Activated T-helper 1 cell treated with anti-CD3 and anti-CD28 coated beads, Interleukin-12 subunit alpha, Interleukin-12 subunit beta, Interleukin-2, Interleukin-4 antibody, amounts not matched to agents 30 ng/mL and 10 ng/mL and 1 ng/mL, durations not matched to agents 14 hours and 24 hours and 36 hours (primary cell): ENCODE measurements around the gene CLIC3. TPM values are rescaled to one million over a fixed set of nuclear protein-coding genes. Genes with fewer than 3 reads are reported as not detected.

ENCODE experiments used
- DNase-seq: peaks from one replicate; pipeline ENCODE4 v3.0.0; 2021; ENCODE audit warnings: low spot score
- H3K27ac Mint-ChIP-seq: one replicate; pipeline ENCODE4 v1.8.0; 2021; ENCODE audit warnings: mild to moderate bottlenecking, mixed read lengths
- H3K27me3 Mint-ChIP-seq: one replicate; pipeline ENCODE4 v1.8.0; 2022; ENCODE audit warnings: mild to moderate bottlenecking, moderate library complexity, mixed read lengths; ENCODE audit not compliant: insufficient read depth
- H3K36me3 Mint-ChIP-seq: one replicate; pipeline ENCODE4 v1.8.0; 2021; ENCODE audit warnings: low read depth, mixed read lengths
- H3K4me1 Mint-ChIP-seq: one replicate; pipeline ENCODE4 v1.8.0; 2021; ENCODE audit warnings: low read depth, mixed read lengths
- H3K4me3 Mint-ChIP-seq: one replicate; pipeline ENCODE4 v1.8.0; 2021; ENCODE audit warnings: mild to moderate bottlenecking, moderate library complexity, mixed read lengths
- H3K9me3 Mint-ChIP-seq: one replicate; pipeline ENCODE4 v1.8.0; 2021; ENCODE audit warnings: mixed read lengths
- intact Hi-C: fragments of 100-400 bp; cut with micrococcal nuclease; formaldehyde crosslinking; loops from one replicate; pipeline ENCODE4 v1.15.1; 2024
- total RNA-seq: library from RNA; stranded (reverse); gene quantifications from 2 replicates; pipeline ENCODE4 v1.2.3, GENCODE V29; 2022

The CLIC3 gene
- total RNA-seq, 1 donor from 2014 or later, result not detected

GRCh38 chr9:136978073-136978864, 18.1 kb downstream of the CLIC3 start:
- peak; percentile 69 for DNase-seq
- Mint-ChIP-seq H3K4me1 (peaks cover 6% of the 10 kb centered on the region), H3K4me3 (no peak overlapping the region), H3K36me3 (no peaks in the 10 kb centered on the region), H3K27me3 (peaks cover 9% of the 10 kb centered on the region), H3K9me3 (no peaks in the 10 kb centered on the region), H3K27ac (no peak overlapping the region)
- intact Hi-C loops, result loop anchor here (1.0 to 2.0 kb wide), 5 partner anchors 14 to 173 kb away; partner anchors contain the start of genes FBXW5 and PAXX

DNA sequence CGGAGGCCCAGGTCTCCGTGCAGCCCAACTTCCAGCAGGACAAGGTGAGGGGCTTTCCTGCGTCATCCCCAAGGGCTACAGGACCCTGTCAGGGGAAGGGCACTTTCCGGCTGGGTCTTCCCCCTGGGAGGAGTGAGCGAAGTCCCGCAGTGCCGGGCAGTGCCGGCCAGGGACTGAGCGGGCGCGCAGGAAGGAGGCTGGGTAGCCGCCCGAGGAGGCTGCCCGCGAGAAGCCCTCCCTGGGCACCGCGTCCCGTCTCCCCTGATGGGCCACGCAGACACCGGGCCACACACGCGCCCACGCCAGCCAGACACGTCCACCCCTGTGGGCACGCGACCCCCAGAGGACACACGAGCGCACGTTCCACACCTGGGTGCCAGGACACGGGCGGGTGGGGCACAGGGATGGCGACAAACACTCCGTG, 18.7 kb downstream of the CLIC3 start:
- intact Hi-C loops, result loop anchor here (1.0 to 2.0 kb wide), 5 partner anchors 15 to 173 kb away; partner anchors contain the start of genes FBXW5 and PAXX
- Mint-ChIP-seq H3K4me3 (no peak overlapping the region), H3K27me3 (peaks cover 9% of the 10 kb centered on the region), H3K9me3 (no peaks in the 10 kb centered on the region), H3K36me3 (no peaks in the 10 kb centered on the region), H3K4me1 (peaks cover 6% of the 10 kb centered on the region), H3K27ac (no peak overlapping the region)
- DNase-seq, result no peak

DNA sequence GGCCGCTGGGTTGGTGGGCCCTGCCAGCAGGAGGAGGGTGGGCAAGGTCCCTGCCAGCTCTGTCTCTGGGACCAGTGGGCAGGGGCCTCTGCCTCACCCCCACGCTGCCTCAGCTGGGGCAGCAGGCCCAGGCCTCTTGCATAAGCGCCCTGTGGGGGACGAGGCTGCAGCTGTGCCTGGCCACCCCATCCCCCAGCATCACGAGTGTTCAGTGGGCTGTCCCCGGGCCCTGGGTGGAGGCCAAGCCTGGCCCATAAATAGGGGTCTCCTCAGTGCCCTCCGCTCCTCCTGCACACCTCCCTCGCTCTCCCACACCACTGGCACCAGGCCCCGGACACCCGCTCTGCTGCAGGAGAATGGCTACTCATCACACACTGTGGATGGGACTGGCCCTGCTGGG, 19.1 kb downstream of the CLIC3 start, which contains the start of gene PTGDS:
Gene PTGDS (plus strand): TSS at position 282 of the 400 bp plus-strand sequence. CDS start 75 bp downstream, at position 357.
- no peak within 1 kb of the TSS for H3K27ac Mint-ChIP-seq
- peaks cover 6% of the 10 kb centered on the region for H3K4me1 Mint-ChIP-seq
- no peak for DNase-seq
- no peak within 1 kb of the TSS for H3K4me3 Mint-ChIP-seq
- intact Hi-C loops, result no loop called here
- peaks cover 9% of the 10 kb centered on the region for H3K27me3 Mint-ChIP-seq
- H3K36me3 Mint-ChIP-seq, result no peaks in the 10 kb centered on the region
- H3K9me3 Mint-ChIP-seq, result no peaks in the 10 kb centered on the region

DNA sequence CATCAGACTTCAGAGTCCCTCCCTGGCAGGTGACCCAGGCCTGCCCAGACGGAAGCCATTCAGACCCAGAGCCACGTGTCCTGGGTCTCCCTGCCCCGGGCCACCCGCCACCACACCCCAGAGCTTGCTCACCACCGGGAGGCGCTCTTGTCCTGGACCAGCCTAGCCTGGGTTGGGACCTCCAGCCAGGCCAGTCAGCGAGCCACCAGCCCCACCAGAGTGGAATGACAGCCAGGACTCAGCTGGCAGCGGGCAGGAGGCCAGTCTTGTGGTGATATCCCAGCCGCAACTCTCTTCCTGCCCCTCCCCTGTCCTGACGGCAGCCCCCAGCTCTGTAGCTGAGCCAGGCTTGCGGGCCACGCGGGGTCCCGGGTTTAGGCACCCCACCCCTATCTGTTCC, 20.7 kb downstream of the CLIC3 start:
- no peak overlapping the region for H3K4me3 Mint-ChIP-seq

GRCh38 chr9:136974817-136975535, 21.4 kb downstream of the CLIC3 start:
- no peak for DNase-seq
- Mint-ChIP-seq H3K4me1 (peaks cover 6% of the 10 kb centered on the region), H3K9me3 (no peaks in the 10 kb centered on the region), H3K27me3 (peaks cover 9% of the 10 kb centered on the region), H3K36me3 (no peaks in the 10 kb centered on the region), H3K27ac (no peak overlapping the region), H3K4me3 (no peak overlapping the region)
- intact Hi-C loops, result no loop called here

More for the DNA sequence above, 20.7 kb downstream of the CLIC3 start:
- H3K4me1 Mint-ChIP-seq, result peaks cover 6% of the 10 kb centered on the region
- DNase-seq, result no peak
- H3K36me3 Mint-ChIP-seq, result no peaks in the 10 kb centered on the region
- intact Hi-C loops, result no loop called here
- no peak overlapping the region for H3K27ac Mint-ChIP-seq
- peaks cover 9% of the 10 kb centered on the region for H3K27me3 Mint-ChIP-seq
- H3K9me3 Mint-ChIP-seq, result no peaks in the 10 kb centered on the region

GRCh38 chr9:136973618-136974617, 22.4 kb downstream of the CLIC3 start:
- Mint-ChIP-seq H3K27me3 (peaks cover 9% of the 10 kb centered on the region), H3K4me3 (no peak overlapping the region), H3K27ac (no peak overlapping the region), H3K9me3 (no peaks in the 10 kb centered on the region), H3K36me3 (no peaks in the 10 kb centered on the region), H3K4me1 (peaks cover 6% of the 10 kb centered on the region)
- no peak for DNase-seq
- intact Hi-C loops, result no loop called here

GRCh38 chr9:136972743-136973142, 23.6 kb downstream of the CLIC3 start:
- intact Hi-C loops, result no loop called here
- H3K4me1 Mint-ChIP-seq, result peaks cover 6% of the 10 kb centered on the region
- no peak overlapping the region for H3K27ac Mint-ChIP-seq
- no peaks in the 10 kb centered on the region for H3K9me3 Mint-ChIP-seq
- no peak overlapping the region for H3K4me3 Mint-ChIP-seq
- H3K27me3 Mint-ChIP-seq, result peaks cover 9% of the 10 kb centered on the region
- no peaks in the 10 kb centered on the region for H3K36me3 Mint-ChIP-seq
- DNase-seq, result no peak

DNA sequence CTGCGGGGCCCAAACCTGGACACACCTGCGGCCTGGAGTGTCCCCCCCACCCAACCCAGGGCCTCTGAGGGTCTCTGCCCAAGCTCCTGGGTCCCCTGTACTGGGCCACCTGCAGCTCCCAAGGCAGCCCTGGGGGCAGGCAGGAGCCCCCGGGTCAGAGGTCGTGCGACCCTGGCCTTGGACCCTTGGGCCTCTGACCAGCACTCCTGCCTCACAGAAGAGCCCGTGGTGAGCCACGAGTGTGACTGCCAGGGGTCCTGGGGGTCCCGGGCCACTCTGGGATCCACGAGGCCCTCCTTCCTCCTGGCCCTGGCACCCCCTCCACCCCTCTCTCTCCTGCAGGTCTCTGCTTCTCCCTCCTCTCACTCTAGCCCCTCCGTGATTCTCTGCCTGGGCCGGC, 24.0 kb downstream of the CLIC3 start:
- no peaks in the 10 kb centered on the region for H3K36me3 Mint-ChIP-seq
- peaks cover 6% of the 10 kb centered on the region for H3K4me1 Mint-ChIP-seq
- DNase-seq, result no peak
- peaks cover 10% of the 10 kb centered on the region for H3K27me3 Mint-ChIP-seq
- H3K27ac Mint-ChIP-seq, result no peak overlapping the region
- H3K4me3 Mint-ChIP-seq, result no peak overlapping the region
- no peaks in the 10 kb centered on the region for H3K9me3 Mint-ChIP-seq
- intact Hi-C loops, result no loop called here

DNA sequence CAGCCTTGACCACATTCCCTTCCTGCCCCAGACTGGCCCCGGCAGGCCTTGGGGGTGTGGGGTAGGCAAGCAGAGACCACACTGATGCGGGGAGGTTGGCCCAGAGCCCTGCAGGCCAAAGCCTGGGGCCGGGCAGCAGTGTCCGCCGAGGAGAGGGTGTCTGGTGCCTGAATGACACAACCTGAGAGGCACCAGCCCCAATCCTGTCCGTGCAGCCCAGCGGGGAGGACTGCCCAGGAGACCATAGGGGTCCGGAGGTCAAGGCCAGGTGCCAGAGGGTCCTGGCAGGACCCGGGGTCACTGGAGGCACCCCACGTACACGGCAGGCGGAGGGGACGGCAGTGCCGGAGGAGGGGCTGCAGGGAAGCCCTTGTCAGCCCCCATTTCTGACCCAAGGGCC, 24.6 kb downstream of the CLIC3 start:
- no peak overlapping the region for H3K27ac Mint-ChIP-seq
- peaks cover 15% of the 10 kb centered on the region for H3K27me3 Mint-ChIP-seq
- no peak overlapping the region for H3K4me3 Mint-ChIP-seq
- H3K4me1 Mint-ChIP-seq, result peaks cover 6% of the 10 kb centered on the region
- H3K9me3 Mint-ChIP-seq, result no peaks in the 10 kb centered on the region
- no peak for DNase-seq
- intact Hi-C loops, result no loop called here
- no peaks in the 10 kb centered on the region for H3K36me3 Mint-ChIP-seq

GRCh38 chr9:136970361-136970760, 26.0 kb downstream of the CLIC3 start:
- Mint-ChIP-seq H3K4me3 (no peak overlapping the region), H3K4me1 (peaks cover 14% of the 10 kb centered on the region), H3K9me3 (no peaks in the 10 kb centered on the region), H3K36me3 (no peaks in the 10 kb centered on the region), H3K27ac (no peak overlapping the region), H3K27me3 (peaks cover 10% of the 10 kb centered on the region)
- no peak for DNase-seq
- intact Hi-C loops, result no loop called here

- DNase-seq, result no peak
- intact Hi-C loops, result no loop called here
- Mint-ChIP-seq H3K4me3 (no peak overlapping the region), H3K4me1 (peaks cover 12% of the 10 kb centered on the region), H3K27ac (no peak overlapping the region), H3K27me3 (peaks cover 5% of the 10 kb centered on the region), H3K9me3 (no peaks in the 10 kb centered on the region), H3K36me3 (no peaks in the 10 kb centered on the region)
These were observed 26.6 kb downstream of the CLIC3 start for GRCh38 chr9:136969774-136970173.

DNA sequence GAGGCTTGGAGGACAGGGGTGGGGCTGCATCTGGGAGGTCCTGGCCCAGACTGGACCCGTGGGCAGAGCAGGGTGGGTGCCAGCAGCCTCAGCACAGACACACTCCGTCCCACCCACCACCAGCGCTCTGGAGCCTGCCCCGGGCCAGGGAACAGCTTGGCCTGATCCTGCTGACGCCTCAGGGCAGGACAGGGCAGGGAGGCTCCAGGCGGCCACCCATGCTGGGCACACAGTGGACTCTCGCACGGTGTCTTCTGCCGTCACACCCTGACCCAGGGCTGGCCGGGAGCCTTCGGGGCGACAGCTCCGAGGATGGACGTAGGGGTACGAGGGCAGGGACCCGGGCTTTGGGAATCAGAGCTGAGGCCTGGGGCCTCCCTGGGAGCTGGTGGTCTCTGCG, 27.2 kb downstream of the CLIC3 start:
- intact Hi-C loops, result no loop called here
- H3K9me3 Mint-ChIP-seq, result no peaks in the 10 kb centered on the region

More for the DNA sequence above, 27.2 kb downstream of the CLIC3 start:
- no peak for DNase-seq
- Mint-ChIP-seq H3K4me1 (peaks cover 15% of the 10 kb centered on the region), H3K27me3 (peaks cover 5% of the 10 kb centered on the region), H3K36me3 (no peaks in the 10 kb centered on the region), H3K27ac (no peak overlapping the region), H3K4me3 (no peak overlapping the region)
